Endometrial microvascular endothelial cells (primary cell): ENCODE data around the gene USP49. TPM values are rescaled to one million over a fixed set of nuclear protein-coding genes. Genes with fewer than 3 reads are reported as not detected.

ENCODE experiments used
- in situ Hi-C: cut with HindIII; loops from 2 replicates; pipeline ENCODE4 v1.10.0; 2017; ENCODE audit warnings: low sequenced_read_pairs, low pct_unique_long_range_greater_than_20kb; ENCODE audit errors: inconsistent ontology term
- total RNA-seq: library from RNA; depleted of rRNA; stranded (reverse); fragments of >200 nt; gene quantifications from one replicate; pipeline ENCODE4 v1.2.3, GENCODE V29; 2015; ENCODE audit errors: inconsistent ontology term

The USP49 gene
- total RNA-seq, 1 donor from 2014 or later: 2.8 TPM

DNA sequence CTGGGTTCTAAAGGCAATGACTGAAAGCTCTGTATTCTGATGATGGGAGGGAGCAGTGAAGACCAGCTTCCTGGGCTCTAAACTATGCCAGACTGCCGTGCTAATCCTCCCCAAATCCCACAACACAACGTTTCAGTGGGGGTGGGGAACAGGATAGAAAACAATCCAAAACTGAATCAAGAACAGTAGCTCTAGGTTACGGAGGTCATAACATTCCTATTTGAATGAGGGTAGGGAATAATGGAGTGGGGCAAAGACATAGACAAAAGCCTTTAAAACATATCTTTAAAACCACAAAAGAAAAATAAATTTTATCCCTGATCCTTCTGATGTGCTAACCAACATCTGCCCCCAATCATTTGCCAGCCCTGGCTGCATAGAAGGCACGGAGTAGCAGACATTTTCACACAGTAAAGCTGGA lies 7.8 kb downstream of the USP49 start:
- in situ Hi-C loops: no loop called here

GRCh38 chr6:41885930-41886329 lies 9.2 kb downstream of the USP49 start:
- in situ Hi-C loops: no loop called here

- in situ Hi-C loops: no loop called here
Observed at GRCh38 chr6:41884957-41885356, 10.2 kb downstream of the USP49 start.

DNA sequence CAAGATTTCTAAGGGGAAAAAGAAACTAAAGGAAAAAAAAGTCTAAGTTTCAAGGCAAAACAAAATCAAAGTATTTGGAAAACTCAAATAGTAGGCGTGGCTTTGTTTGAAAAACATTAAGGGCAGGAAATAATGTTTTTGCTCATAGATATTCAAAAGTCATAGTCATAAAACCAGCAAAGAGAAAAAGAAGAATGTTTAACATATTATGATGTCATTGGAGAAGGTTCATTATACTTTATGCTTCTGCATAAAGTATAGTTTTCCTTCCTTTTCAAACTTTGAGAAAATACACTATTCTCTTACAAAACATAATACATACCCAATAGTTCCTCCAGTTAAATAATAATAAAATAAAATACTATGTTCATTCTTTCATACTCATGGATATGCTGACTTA lies 13.7 kb downstream of the USP49 start:
- in situ Hi-C loops: no loop called here

DNA sequence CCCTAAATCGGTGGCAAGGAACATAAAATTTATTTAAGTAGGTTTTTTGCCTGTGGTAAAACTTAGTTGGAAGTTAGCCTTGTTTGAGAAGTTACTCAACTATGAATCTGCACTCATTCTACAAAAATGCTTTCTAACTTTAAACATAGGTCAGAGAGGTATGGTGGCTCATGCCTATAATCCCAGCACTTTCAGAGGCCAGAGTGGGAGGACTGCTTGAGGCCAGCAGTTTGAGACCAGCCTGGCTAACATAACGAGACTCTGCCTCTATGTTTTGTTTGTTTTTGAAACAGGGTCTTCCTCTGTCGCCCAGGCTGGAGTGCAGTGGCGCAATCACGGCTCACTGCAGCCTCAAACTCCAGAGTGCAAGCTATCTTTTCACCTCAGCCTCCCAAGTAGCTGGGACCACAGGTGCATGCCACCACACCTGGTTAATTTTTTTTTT lies 16.2 kb downstream of the USP49 start:
- in situ Hi-C loops: no loop called here

GRCh38 chr6:41878246-41878645 lies 16.9 kb downstream of the USP49 start:
- in situ Hi-C loops: no loop called here

DNA sequence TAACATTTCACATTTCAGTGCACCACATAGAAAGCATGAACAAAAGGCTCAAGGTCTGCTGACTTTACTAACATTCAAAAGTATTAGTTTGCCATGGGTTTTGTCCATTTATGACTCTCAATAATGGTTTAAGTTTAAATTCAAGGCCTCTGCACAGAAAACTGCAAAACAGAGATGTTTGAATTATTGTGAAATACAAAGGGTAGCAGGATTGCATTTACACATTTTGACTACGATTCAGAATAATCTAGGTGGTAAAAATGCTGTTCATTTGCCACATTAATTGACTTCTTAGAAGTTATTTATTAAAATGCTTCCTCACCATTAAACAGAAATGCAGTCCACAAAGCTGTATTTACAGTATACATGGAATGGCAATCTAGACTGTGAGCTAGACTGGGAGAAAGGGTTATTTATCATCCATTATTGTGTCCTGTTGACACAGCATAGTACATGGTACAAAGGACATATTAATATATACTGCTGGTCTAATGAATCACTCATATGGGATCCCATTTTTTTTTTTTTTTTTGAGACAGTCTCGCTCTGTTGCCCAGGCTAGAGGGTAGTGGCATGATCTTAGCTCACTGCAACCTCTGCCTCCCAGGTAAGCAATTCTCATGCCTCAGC lies 18.0 kb downstream of the USP49 start:
- in situ Hi-C loops: no loop called here

DNA sequence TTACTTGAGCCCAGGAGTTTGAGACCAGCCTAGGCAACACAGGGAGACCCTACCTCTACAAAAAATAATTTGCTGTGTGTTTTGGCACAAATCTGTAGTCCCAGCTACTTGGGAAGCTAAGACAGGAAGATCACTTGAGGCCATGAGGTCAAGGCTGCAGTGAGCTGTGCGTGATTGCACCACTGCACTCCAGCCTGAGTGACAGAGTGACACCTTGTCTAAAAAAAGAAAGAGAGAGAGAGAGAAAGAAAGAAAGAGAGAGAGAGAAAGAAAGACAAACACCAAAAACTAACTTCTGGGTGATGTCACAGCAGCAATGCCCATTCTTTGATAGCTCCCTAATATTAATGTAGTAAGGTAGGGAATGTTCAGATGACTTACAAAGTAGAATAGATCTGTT lies 20.4 kb downstream of the USP49 start:
- in situ Hi-C loops: no loop called here

- in situ Hi-C loops: no loop called here
Observed at GRCh38 chr6:41872147-41872546, 23.0 kb downstream of the USP49 start.

DNA sequence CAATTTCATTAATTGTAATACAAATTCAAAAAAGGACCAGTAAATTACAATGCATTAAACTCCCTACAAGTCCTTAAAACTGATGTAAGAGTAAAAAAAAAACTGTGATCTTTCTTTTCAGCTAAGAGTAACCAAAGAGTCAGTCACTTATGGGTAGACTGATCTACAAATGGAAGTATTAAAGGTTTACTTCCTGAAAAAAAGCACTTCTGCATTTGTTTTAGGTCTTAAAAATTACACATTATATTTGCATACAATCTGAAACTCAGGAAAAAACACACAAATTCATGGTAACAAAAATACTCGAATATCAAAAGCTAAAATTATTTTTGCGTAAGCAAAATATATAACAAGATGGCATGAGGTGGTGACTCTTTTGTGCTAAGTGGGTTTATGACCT lies 23.5 kb downstream of the USP49 start:
- in situ Hi-C loops: no loop called here

DNA sequence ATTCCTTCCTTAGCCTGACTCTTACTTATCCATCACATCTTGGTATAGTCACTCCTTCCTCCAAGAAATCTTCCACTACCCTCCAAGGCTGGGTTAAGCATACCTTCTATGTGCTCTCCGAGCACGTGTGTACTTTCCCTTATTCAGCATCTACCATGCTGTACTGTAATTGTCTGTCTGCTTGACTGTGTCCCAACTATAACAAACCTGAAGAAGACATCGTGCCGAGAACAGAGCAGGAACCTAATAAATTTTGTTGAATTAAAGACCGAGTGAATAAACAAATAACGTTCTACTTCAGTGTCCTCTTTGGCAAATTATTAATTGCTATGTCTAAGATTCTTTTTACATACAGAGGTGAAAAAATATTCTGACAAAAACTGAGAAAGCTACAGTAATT lies 35.8 kb downstream of the USP49 start:
- in situ Hi-C loops: no loop called here

DNA sequence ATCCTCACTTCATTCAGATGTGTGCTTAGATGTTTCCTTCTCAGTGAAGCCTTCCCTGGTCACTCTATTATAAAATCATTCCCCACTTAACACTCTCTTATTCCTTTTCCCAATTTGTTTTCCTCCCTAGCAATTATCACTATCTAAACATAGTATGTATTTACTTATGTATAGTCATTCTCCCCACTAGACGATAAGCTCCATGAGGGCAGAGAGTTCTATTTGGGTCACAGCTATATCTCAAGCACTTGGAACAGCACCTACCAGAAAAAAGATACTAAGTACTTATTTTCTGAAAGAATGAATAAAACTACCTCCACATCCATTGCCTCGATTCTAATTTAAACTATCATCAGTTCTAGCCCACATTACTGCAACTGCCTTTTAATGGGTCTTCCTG lies 36.5 kb downstream of the USP49 start:
- in situ Hi-C loops: no loop called here

GRCh38 chr6:41850861-41851260 lies 44.3 kb downstream of the USP49 start:
- in situ Hi-C loops: no loop called here

GRCh38 chr6:41846666-41847237 lies 48.4 kb downstream of the USP49 start:
- in situ Hi-C loops: no loop called here

- in situ Hi-C loops: no loop called here
Observed at GRCh38 chr6:41843178-41843577, 52.0 kb downstream of the USP49 start.

GRCh38 chr6:41840326-41840725 lies 54.8 kb downstream of the USP49 start:
- in situ Hi-C loops: no loop called here

GRCh38 chr6:41836660-41837052 lies 58.5 kb downstream of the USP49 start:
- in situ Hi-C loops: no loop called here

DNA sequence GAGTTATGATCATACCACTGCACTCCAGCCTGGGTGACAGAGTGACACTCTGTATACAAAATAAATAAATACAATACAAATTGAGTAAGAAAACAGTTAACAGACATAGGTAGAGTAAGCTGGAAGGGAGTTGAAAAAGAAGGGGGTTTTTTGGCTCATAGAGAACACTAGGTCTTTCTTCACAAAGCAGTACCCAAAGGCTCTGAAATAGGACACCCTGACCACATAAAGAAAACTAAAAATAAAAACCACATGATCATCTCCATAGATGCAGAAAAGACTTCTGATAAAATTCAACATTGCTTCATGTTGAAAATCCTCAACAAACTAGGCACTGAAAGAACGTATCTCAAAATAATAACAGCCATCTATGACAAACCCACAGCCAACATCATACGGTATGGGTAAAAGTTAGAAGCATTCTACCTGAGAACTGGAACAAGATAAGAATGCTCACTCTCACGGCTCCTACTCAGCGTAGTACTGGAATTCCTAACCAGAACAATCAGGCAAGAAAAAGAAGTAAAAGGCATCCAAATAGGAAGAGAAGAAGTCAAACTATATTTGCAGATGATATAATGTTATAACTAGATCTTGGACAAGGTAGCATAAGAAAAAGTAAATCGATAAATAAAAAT lies 59.0 kb downstream of the USP49 start:
- in situ Hi-C loops: no loop called here

DNA sequence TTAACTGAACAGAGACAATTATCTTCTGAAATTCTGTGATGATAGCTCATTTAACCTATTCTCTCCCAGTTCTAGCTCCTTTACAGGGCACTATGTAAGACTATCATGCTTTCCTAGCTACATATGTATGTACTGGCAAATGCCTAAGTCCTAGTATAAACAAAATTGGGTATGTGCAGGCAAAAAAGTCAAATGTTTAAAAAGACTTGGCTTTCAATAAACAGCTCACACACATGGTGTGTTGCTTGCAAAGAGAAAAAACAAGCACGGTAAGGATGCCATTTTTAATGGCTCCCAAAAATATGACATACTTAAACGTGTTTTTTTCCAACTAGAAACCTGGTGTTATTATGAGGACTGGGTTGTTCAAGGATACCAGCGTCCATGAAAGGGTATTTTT lies 62.9 kb downstream of the USP49 start:
- in situ Hi-C loops: no loop called here

GRCh38 chr6:41826343-41827022 lies 68.7 kb downstream of the USP49 start:
- in situ Hi-C loops: no loop called here
